Measurements from ENCODE around the gene HSD3B7. TPM values are rescaled to one million over a fixed set of nuclear protein-coding genes. Genes with fewer than 3 reads are reported as not detected.

The HSD3B7 gene
- total RNA-seq, 4 donors from 2014 or later = 38.8 to 59.1 (median 52.2) TPM

- no peak for DNase-seq
- TF ChIP-seq POLR2A (IDR thresholded peaks at IDR 0.05) = no peak
- TF ChIP-seq CTCF (IDR thresholded peaks at IDR 0.05) = no peak
- Histone ChIP-seq H3K4me3 (no peak overlapping the region), H3K4me1 (no peaks in the 10 kb centered on the region), H3K27ac (no peak overlapping the region), H3K36me3 (no peaks in the 10 kb centered on the region), H3K27me3 (peaks cover 0 to 8% of the 10 kb centered on the region in 2 donors), H3K9me3 (no peaks in the 10 kb centered on the region)
Observed at GRCh38 chr16:31005350-31006085, 20.5 kb downstream of the HSD3B7 start.

GRCh38 chr16:31006086-31006385 is 21.0 kb downstream of the HSD3B7 start:
- no peak for DNase-seq
- Histone ChIP-seq H3K4me1 (peaks cover 0 to 4% (median 2%) of the 10 kb centered on the region in 4 donors), H3K27ac (no peak overlapping the region), H3K36me3 (no peaks in the 10 kb centered on the region), H3K27me3 (peaks cover 0 to 13% of the 10 kb centered on the region in 2 donors), H3K4me3 (no peak overlapping the region), H3K9me3 (no peaks in the 10 kb centered on the region)
- TF ChIP-seq POLR2A (IDR thresholded peaks at IDR 0.05) (no peak), CTCF (IDR thresholded peaks at IDR 0.05) (no peak)

GRCh38 chr16:31006589-31006988 is 21.6 kb downstream of the HSD3B7 start:
- Histone ChIP-seq H3K4me3 (no peak overlapping the region), H3K9me3 (no peaks in the 10 kb centered on the region), H3K27me3 (peaks cover 0 to 15% of the 10 kb centered on the region in 2 donors), H3K36me3 (no peaks in the 10 kb centered on the region), H3K27ac (no peak overlapping the region), H3K4me1 (peaks cover 0 to 7% (median 2%) of the 10 kb centered on the region in 4 donors)
- no peak for TF ChIP-seq POLR2A (IDR thresholded peaks at IDR 0.05)
- TF ChIP-seq CTCF (IDR thresholded peaks at IDR 0.05) = no peak
- DNase-seq = no peak

- Histone ChIP-seq H3K9me3 (no peaks in the 10 kb centered on the region), H3K4me1 (peaks cover 0 to 7% (median 2%) of the 10 kb centered on the region in 4 donors), H3K27ac (no peak overlapping the region), H3K36me3 (no peaks in the 10 kb centered on the region), H3K27me3 (peaks cover 0 to 15% of the 10 kb centered on the region in 2 donors), H3K4me3 (no peak overlapping the region)
- TF ChIP-seq POLR2A (IDR thresholded peaks at IDR 0.05) = no peak
- TF ChIP-seq CTCF (IDR thresholded peaks at IDR 0.05) = no peak
- DNase-seq = no peak
Observed at GRCh38 chr16:31007684-31008083, 22.7 kb downstream of the HSD3B7 start.

- Histone ChIP-seq H3K4me3 (no peak overlapping the region), H3K27ac (no peak overlapping the region), H3K4me1 (peaks cover 0 to 7% (median 2%) of the 10 kb centered on the region in 4 donors), H3K36me3 (no peaks in the 10 kb centered on the region), H3K27me3 (peaks cover 0 to 15% of the 10 kb centered on the region in 2 donors), H3K9me3 (no peaks in the 10 kb centered on the region)
- no peak for DNase-seq
- TF ChIP-seq CTCF (IDR thresholded peaks at IDR 0.05) (no peak), POLR2A (IDR thresholded peaks at IDR 0.05) (no peak)
Observed at GRCh38 chr16:31008149-31008548, 23.1 kb downstream of the HSD3B7 start.

All from Peyer's patch (tissue), 4 donors.